HG03175 (cell line): ENCODE results near the gene ZAP70.
"Not testable (repeated sequence)": the region's sequence is repeated elsewhere in the genome, so short reads cannot be mapped to it uniquely, and the experiment has no call there.

Source experiments
- ATAC-seq: cut with Tn5 transposase; IDR thresholded peaks from one replicate; pipeline ENCODE4 v1.9.1; 2021; ENCODE audit warnings: mild to moderate bottlenecking, moderate library complexity; ENCODE audit not compliant: unreplicated experiment

ZAP70 gene

GRCh38 chr2:97713296-97714083 lies at the start of gene ZAP70:
Gene ZAP70, plus strand, starts transcription at chr2:97713576. Its CDS starts 10,461 bp downstream, at chr2:97724037.
- ATAC-seq = no peak

GRCh38 chr2:97663626-97663961 lies 49.8 kb upstream of the ZAP70 start:
- no peak for ATAC-seq

- peak; percentile 85 for ATAC-seq
Observed at GRCh38 chr2:97663962-97664635, 49.3 kb upstream of the ZAP70 start, which contains the start of gene ACTR1B. Gene ACTR1B, minus strand, starts transcription at chr2:97664044. Its CDS starts 154 bp downstream, at chr2:97663890.

- no peak for ATAC-seq
Observed at GRCh38 chr2:97664636-97664970, 48.8 kb upstream of the ZAP70 start.

- ATAC-seq = no peak
Observed at GRCh38 chr2:97669448-97669847, 43.9 kb upstream of the ZAP70 start, which contains the start of gene C2orf92. Gene C2orf92, plus strand, starts transcription at chr2:97669713. Its CDS starts 76 bp downstream, at chr2:97669789.

GRCh38 chr2:97670471-97670870 lies 42.9 kb upstream of the ZAP70 start:
- no peak for ATAC-seq

GRCh38 chr2:97671526-97671925 lies 41.9 kb upstream of the ZAP70 start:
- ATAC-seq = no peak

- not testable (repeated sequence) for ATAC-seq
Observed at GRCh38 chr2:97672606-97673140, 40.7 kb upstream of the ZAP70 start.

- no peak for ATAC-seq
Observed at GRCh38 chr2:97673182-97673914, 40.0 kb upstream of the ZAP70 start.

GRCh38 chr2:97673915-97674283 lies 39.5 kb upstream of the ZAP70 start:
- no peak for ATAC-seq

GRCh38 chr2:97675430-97676113 lies 37.8 kb upstream of the ZAP70 start:
- no peak for ATAC-seq

GRCh38 chr2:97676620-97677019 lies 36.8 kb upstream of the ZAP70 start:
- ATAC-seq = no peak

- no peak for ATAC-seq
Observed at GRCh38 chr2:97677480-97677879, 35.9 kb upstream of the ZAP70 start.

- no peak for ATAC-seq
Observed at GRCh38 chr2:97678298-97678697, 35.1 kb upstream of the ZAP70 start.

- ATAC-seq = not testable (repeated sequence)
Observed at GRCh38 chr2:97687235-97687634, 26.1 kb upstream of the ZAP70 start.

GRCh38 chr2:97688062-97688827 lies 25.1 kb upstream of the ZAP70 start:
- no peak for ATAC-seq

GRCh38 chr2:97691166-97691565 lies 22.2 kb upstream of the ZAP70 start:
- no peak for ATAC-seq

GRCh38 chr2:97693476-97693875 lies 19.9 kb upstream of the ZAP70 start:
- no peak for ATAC-seq

- no peak for ATAC-seq
Observed at GRCh38 chr2:97695744-97696143, 17.6 kb upstream of the ZAP70 start.
